HG03095 (cell line): ENCODE data around the gene ZNF564.
A peak's percentile ranks its signal among the peaks of the same experiment; 100 is the strongest.
"Not testable (repeated sequence)": the region's sequence is repeated elsewhere in the genome, so short reads cannot be mapped to it uniquely, and the experiment has no call there.

Experiments
- ATAC-seq: cut with Tn5 transposase; IDR thresholded peaks from one replicate; pipeline ENCODE4 v1.9.1; 2021; ENCODE audit warnings: moderate library complexity; ENCODE audit not compliant: unreplicated experiment

ZNF564 gene

DNA sequence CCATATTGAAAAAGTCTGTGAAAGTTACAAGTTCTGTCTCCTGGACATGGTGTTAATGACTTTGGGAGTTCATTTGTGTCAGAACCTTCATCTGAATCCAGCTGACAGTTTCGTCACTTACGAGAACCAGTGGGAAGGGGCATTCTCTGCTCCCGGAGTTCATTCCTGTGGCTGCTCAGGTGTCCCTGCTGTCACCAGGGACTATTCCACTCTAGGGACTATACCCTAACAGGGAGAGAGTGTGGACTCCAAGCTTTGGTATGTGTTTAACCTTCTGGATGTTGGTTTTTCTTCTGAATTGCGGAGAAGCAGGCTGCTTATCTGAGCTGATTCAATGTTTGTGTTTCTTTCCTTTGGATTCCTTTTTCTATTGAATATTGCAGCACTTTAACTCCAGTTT, 54.2 kb downstream of the ZNF564 start:
- ATAC-seq: no peak

DNA sequence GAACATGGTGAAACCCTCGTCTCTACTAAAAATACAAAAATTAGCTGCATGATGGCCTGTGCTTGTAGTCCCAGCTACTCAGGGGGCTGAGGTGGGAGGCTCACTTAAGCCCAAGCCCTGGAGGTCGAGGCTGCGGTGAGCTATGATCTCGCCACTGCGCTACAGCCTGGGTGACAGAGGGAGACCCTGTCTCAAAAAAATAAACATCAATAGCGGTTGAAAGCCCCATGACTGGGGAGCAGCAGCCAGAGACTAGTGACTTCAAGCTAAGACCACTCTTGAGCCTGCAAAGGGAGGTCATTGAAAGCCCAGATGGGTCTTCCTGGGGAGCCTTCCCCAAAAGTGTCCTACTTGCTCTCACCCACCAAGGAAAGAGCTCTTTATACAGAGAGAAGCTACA, 54.8 kb downstream of the ZNF564 start:
- no peak for ATAC-seq

DNA sequence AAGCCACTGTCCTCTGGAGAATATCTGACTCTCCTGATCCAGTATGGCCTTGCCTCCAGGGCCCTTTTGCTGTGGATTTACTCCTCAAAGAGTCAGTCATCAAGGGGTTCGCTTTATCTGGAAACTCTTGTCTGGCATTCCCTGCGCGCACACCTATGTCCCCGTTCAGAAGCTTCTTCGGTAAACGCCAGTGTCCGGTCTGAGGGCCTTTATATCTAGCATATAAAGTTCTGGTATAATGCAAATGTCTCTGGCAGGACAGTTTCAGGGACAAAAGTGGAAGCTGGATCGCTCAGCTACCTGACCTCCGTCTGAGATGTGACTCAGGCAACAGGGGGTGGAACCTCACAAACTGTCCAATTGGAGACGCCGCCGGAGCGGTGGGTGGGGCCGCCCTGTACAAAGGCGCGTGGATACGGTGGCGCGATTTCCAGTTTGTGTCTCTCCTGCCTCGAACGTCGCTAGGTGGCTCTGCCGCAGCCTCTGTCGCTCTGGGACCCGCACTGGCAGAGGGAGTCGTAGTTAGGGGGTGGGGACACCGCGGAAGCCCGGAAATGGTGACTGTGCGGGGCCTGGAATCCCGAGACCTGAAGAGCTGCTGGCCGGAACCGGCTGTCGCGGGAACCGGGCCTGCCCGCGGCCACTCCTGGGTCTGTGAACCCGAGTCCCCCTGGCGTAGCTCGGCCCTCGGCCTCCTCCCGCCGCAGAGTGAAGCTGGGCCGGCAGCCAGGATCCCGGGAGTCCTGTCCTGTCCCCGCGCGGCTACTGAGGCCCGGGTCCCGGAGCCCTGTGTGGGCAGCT, 56.1 kb downstream of the ZNF564 start:
- ATAC-seq: peak; percentile 94

DNA sequence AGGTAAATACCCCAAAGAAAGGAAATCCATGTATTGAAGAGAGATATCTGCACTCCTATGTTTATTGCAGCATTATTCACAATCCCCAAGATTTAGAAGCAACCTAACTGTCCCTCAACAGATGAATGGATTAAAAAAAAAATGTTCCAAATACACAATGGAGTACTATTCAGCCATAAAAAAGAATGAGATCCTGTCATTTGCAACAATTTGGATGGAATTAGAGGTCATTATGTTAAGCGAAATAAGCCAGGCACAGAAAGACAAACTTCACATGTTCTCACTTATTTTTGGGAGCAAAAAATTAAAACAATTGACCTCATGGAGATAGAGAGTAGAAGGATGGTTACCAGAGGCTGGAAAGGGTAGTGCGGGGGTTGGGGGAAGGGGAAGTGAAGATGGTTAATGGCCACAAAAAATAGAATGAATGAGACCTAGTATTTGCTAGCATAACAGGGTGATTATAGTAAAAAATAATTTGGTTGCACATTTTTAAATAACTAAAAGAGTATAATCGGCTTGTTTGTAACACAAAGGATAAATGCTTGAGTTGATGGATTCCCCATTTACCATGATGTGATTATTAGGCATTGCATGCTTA, 56.9 kb downstream of the ZNF564 start:
- ATAC-seq: no peak

DNA sequence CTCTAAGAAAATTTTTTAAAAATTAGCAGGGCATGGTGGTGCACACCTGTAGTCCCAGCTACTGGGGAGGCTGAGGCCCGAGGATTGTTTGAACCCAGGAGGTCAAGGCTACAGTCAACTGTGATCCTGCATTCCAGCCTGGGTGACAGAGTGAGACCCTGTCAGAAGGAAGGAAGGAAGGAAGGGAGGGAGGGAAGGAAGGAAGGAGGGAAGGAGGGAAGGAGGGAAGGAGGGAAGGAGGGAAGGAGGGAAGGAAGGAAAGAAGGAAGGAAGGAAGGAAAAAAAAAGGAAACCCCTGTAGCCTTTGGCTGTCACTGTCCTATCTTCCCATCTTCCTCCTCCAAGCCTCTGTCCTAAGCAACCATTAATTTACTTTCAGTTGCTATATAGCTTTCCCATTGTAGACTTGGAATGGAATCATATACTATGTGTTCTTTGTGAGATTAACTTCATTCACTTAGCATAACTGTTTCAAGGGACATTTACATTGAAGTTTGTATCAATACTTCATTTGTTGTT, 65.0 kb downstream of the ZNF564 start:
- ATAC-seq: not testable (repeated sequence)

DNA sequence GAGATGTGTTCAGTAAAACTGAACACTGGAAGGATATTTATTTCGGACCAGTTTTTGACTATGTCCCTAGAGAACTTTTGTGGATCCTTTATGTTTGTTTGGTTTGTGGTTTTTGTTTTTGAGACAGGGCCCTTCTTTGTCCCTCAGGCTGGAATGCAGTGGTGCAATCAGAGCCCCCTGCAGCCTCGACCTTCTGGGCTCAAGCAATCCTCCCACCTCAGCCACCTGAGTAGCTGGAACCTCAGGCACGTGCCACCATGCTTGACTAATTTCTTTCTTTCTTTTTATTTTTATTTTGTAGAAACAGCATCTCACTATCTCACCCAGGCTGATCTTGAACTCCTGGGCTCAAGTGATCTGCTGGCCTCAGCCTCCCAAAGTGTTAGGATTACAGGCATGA, 65.7 kb downstream of the ZNF564 start:
- ATAC-seq: no peak

DNA sequence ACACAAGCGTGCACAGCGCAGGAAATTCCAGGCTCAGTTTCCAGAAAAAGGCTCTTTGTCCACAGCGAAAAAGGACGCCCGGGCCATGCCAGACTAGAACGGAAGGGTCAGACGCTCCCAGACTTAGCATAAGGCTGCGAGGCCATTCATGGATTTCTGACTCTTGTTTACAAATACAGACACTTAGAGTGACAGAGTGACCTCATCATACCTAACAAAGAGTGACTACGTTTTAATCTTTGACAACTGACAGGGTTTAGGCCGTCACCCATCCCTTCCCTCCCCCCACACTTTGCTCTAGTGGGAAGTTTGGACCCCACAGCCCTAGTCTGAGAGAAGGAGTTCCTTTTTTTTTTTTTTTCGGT, 66.2 kb downstream of the ZNF564 start:
- ATAC-seq: peak; percentile 8

DNA sequence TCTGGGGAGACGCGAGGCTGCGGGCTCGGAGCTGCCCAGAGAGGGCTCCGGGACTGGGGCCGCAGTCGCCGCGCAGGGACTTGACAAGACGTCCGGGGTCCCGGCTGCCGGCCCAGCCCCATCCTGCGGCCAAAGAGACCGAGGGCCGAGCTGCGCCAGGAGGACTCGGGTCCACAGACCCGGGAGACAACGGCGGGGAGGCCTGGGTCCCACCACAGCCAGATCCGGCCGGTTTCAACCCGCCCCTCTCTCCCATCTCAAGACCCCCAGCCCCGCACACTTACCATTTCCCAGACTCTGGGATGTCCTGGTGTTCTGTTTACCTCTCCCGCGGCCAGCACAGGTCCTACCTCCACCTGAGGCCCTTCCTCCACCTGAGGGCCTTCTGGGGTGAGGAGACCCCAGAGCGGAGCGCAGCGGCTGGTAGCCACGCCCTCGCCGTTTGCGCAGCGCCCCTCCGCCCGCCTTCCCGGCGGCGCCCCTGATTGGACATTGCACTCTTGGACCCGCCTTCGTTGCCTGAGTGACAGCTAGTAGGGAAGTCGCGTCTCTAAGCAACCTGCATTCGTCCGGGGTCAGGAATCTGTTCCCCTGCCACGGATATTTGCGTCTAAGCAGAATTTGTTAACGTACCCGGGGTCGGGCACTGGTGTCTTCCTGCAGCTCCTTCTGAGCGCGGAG, 66.8 kb downstream of the ZNF564 start, which contains the start of gene ZNF709:
Gene ZNF709, minus strand, starts transcription at position 446 of the 681 bp plus-strand sequence. Its CDS starts 159 bp downstream, at position 287.
- ATAC-seq: peak; percentile 91

DNA sequence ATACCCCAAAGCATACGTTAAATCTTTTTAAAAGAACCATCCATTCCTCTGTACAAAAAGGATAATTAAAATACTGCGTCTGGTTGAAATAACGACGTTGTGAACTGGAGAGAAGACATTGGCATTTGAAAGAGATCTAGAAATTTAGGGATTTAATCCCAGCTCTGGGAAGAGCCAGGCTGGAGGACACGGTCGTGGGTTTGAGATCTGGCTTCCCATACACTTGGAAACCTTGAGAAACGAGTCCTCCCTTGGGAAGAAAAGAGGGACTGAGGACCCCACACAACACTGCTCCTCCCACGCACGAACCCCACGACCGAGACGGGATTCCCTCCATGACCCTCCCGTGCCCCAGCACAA, 67.3 kb downstream of the ZNF564 start:
- no peak for ATAC-seq

DNA sequence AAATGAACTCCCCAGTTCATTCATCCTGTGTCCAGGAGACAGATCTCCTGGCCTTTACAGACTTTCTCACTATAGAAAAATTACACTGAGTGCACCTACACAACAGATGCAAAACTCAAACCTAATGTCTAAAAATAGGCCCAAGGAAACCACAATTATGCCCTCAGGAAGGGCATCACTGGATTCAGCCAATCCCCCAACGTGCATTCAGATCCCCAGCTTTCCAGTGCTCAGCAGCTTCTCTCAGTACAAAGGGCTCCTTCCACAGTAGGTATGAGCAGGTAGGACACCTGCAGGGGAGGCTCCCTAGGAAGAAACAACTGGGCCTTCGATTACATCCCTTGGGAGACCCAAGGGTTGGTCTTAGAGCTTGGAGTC, 68.8 kb downstream of the ZNF564 start:
- no peak for ATAC-seq

DNA sequence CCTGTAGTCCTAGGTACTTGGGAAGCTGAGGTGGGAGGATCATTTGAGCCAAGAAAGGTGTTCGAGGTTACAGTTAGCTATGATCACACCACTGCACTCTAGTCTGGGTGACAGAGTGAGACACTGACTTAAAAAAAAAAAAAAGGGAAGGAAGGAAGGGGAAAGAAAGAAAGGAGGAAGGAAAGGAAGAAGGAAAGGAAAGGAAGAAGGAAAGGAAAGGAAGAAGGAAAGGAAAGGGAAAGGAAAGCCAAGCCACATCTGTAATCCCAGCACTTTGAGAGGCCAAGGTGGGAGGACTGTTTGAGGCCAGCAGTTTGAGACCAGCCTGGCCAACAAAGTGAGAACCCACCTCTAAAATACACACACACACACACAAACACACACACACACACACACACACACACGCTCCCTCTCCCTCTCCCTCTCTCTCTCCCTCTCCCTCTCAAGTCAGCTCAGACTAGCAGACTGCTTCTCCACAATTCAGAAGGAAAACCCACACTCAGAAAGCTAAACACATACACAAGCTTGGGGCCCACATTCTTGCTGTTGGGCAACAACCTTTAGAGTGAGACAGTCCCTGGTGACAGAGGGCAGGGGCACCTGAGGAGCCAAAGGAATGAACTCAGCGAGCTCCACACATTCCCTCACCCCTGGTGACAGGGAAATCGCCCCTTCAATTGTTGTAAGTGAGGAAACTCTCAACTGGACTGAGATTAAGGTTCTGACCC, 69.3 kb downstream of the ZNF564 start:
- no peak for ATAC-seq

DNA sequence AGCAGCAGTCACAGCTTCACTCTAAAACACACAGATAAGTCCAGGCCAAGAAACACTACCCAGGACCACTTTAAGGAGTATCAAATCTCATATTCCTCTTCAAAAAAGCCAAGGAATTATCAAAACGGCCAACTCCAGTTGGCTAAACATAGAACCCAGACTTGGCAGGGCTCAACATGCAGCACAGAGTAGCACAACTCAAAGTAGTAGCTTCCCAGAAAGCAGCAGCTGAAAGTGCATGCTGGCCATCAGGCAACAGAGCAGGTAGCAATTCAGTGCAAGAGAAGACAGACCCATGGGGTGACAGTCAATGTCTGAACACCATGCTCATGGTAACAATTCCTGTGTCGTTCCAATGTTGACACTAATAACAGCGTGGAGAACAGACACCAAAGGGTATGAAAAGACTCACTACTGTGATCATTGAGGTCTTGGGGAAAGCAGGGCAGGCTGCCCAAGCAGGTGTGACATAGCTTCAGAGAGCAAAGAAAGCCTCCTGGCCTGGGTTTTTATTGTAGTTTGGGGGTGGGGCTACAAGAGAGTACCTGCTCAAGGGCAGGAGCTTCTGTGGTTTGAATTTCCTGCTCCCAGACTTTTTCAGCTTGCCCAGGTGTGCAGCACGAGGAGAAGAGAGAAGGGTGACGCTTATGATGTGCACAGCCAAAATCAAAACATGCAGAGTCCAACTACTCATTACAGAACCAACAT, 72.9 kb downstream of the ZNF564 start:
- no peak for ATAC-seq
